ENCODE data around the gene GTF2F2. TPM values are rescaled to one million over a fixed set of nuclear protein-coding genes. Genes with fewer than 3 reads are reported as not detected.
A peak's percentile ranks its signal among the peaks of the same experiment; 100 is the strongest.

The GTF2F2 gene
- total and polyA plus RNA-seq, 9 donors, result 12.4 to 19.2 (median 14.6) TPM

GRCh38 chr13:45328661-45329111 lies 208.4 kb downstream of the GTF2F2 start:
- no peak for TF ChIP-seq EP300 (IDR thresholded peaks at IDR 0.05)
- no peak for TF ChIP-seq CTCF (IDR thresholded peaks at IDR 0.05)
- TF ChIP-seq POLR2A (IDR thresholded peaks at IDR 0.05), result no peak
- H3K27me3 ChIP-seq, result no peaks in the 10 kb centered on the region
- no peak overlapping the region for H3K4me3 ChIP-seq
- intact Hi-C loops (cut with DNase I), result no loop called here
- DNase-seq, result no peak
- no peaks in the 10 kb centered on the region for H3K9me3 ChIP-seq
- WGBS, 3 donors, result 3 to 7% (median 4%) methylated on average over 3 of the region's 3 CpGs
- H3K36me3 ChIP-seq, result no peaks in the 10 kb centered on the region
- peak overlapping the region in 1 of 2 donors; percentile 10 for H3K27ac ChIP-seq
- peaks cover 11% of the 10 kb centered on the region for H3K4me1 ChIP-seq (ENCODE audit: insufficient read depth)

GRCh38 chr13:45331123-45331619 lies 210.9 kb downstream of the GTF2F2 start:
- Histone ChIP-seq H3K36me3 (no peaks in the 10 kb centered on the region), H3K9me3 (no peaks in the 10 kb centered on the region), H3K4me3 (no peak overlapping the region), H3K4me1 (ENCODE audit: insufficient read depth) (peaks cover 8% of the 10 kb centered on the region), H3K27ac (no peak overlapping the region), H3K27me3 (no peaks in the 10 kb centered on the region)
- TF ChIP-seq CTCF (IDR thresholded peaks at IDR 0.05) (no peak), EP300 (IDR thresholded peaks at IDR 0.05) (no peak), POLR2A (IDR thresholded peaks at IDR 0.05) (no peak)
- intact Hi-C loops (cut with DNase I), result no loop called here
- 71 to 79% (median 76%) methylated on average over 1 of the region's 1 CpG for WGBS, 3 donors
- no peak for DNase-seq

- no peak overlapping the region for H3K27ac ChIP-seq
- H3K36me3 ChIP-seq, result no peaks in the 10 kb centered on the region
- TF ChIP-seq POLR2A (IDR thresholded peaks at IDR 0.05), result no peak
- TF ChIP-seq CTCF (IDR thresholded peaks at IDR 0.05), result no peak
- TF ChIP-seq EP300 (IDR thresholded peaks at IDR 0.05), result no peak
- H3K4me3 ChIP-seq, result no peak overlapping the region
- H3K9me3 ChIP-seq, result no peaks in the 10 kb centered on the region
- intact Hi-C loops (cut with DNase I), result no loop called here
- 62 to 79% (median 77%) methylated on average over 3 of the region's 3 CpGs for WGBS, 3 donors
- no peaks in the 10 kb centered on the region for H3K27me3 ChIP-seq
- DNase-seq, result no peak
- H3K4me1 ChIP-seq (ENCODE audit: insufficient read depth), result peaks cover 8% of the 10 kb centered on the region
Observed at GRCh38 chr13:45331692-45332035, 211.4 kb downstream of the GTF2F2 start.

GRCh38 chr13:45332036-45332830 lies 211.9 kb downstream of the GTF2F2 start:
- peaks cover 8% of the 10 kb centered on the region for H3K4me1 ChIP-seq (ENCODE audit: insufficient read depth)
- H3K9me3 ChIP-seq, result no peaks in the 10 kb centered on the region
- no peak overlapping the region for H3K4me3 ChIP-seq
- TF ChIP-seq POLR2A (IDR thresholded peaks at IDR 0.05) (no peak), EP300 (IDR thresholded peaks at IDR 0.05) (no peak), CTCF (IDR thresholded peaks at IDR 0.05) (no peak)
- intact Hi-C loops (cut with DNase I), result no loop called here
- H3K27ac ChIP-seq, result no peak overlapping the region
- no peaks in the 10 kb centered on the region for H3K27me3 ChIP-seq
- 72 to 83% (median 82%) methylated on average over 2 of the region's 2 CpGs for WGBS, 3 donors
- no peaks in the 10 kb centered on the region for H3K36me3 ChIP-seq
- DNase-seq, result no peak

Measured in ovary (tissue), 9 donors.